CD14-positive monocyte (primary cell): ENCODE results near the gene MEAF6. TPM values are rescaled to one million over a fixed set of nuclear protein-coding genes. Genes with fewer than 3 reads are reported as not detected.
A peak's percentile ranks its signal among the peaks of the same experiment; 100 is the strongest.

Source experiments
- DNase-seq, 3 donors: peaks; one replicate each; pipeline ENCODE4 v3.0.0-alpha.2; 2011 to 2022
- H2AFZ ChIP-seq: 2 replicates; pipeline ENCODE4 v1.6.0; 2012; ENCODE audit warnings: mild to moderate bottlenecking, low read depth, low read length, inconsistent platforms; ENCODE audit not compliant: insufficient read depth, poor library complexity, severe bottlenecking
- H3K27ac ChIP-seq, 2 donors: 1 replicate in 1 of 2; 2 replicates in 1 of 2; pipeline ENCODE4 v1.5.1; 2012 to 2013; ENCODE audit warnings: low read length in 2 of 2, control low read depth in 1 of 2, inconsistent platforms in 1 of 2, low read depth in 1 of 2, mild to moderate bottlenecking in 1 of 2
- H3K27me3 ChIP-seq, 2 donors: one replicate each; pipeline versions ENCODE4 v1.6.0 to v1.6.1; 2011 to 2013; ENCODE audit warnings: low read length in 2 of 2; ENCODE audit not compliant: control insufficient read depth in 2 of 2, insufficient read depth in 2 of 2
- H3K36me3 ChIP-seq, 2 donors: replicated peaks in 1 of 2; 1 replicate in 1 of 2; 2 replicates in 1 of 2; pipeline versions ENCODE4 v1.5.1 to v1.6.1; 2012 to 2013; ENCODE audit warnings: low read length in 2 of 2, control low read depth in 1 of 2, inconsistent platforms in 1 of 2, mild to moderate bottlenecking in 1 of 2; ENCODE audit not compliant: insufficient read depth in 2 of 2, control insufficient read depth in 1 of 2
- H3K4me1 ChIP-seq, 2 donors: 1 replicate in 1 of 2; 2 replicates in 1 of 2; pipeline versions ENCODE4 v1.5.1 to v1.6.1; 2012 to 2013; ENCODE audit warnings: low read length in 2 of 2, control low read depth in 1 of 2, inconsistent platforms in 1 of 2, mild to moderate bottlenecking in 1 of 2, moderate library complexity in 1 of 2; ENCODE audit not compliant: insufficient read depth in 2 of 2, control insufficient read depth in 1 of 2
- H3K4me2 ChIP-seq: replicated peaks from 2 replicates; pipeline ENCODE3; 2012; ENCODE audit warnings: low read length, moderate library complexity, mild to moderate bottlenecking; ENCODE audit not compliant: poor library complexity, severe bottlenecking; ENCODE audit errors: extremely low read depth
- H3K4me3 ChIP-seq, 3 experiments: fragments of 200-600 bp in 1 of 3; sonication (generic) in 1 of 3; replicated peaks in 1 of 3; 1 replicate in 2 of 3; 2 replicates in 1 of 3; pipeline ENCODE4 v1.5.1; 2011 to 2013; ENCODE audit warnings: low read length in 3 of 3, mild to moderate bottlenecking in 3 of 3, control low read depth in 2 of 3, low read depth in 2 of 3, inconsistent platforms in 1 of 3, moderate library complexity in 1 of 3
- H3K79me2 ChIP-seq: 2 replicates; pipeline ENCODE4 v1.6.0; 2012; ENCODE audit warnings: mild to moderate bottlenecking, control low read depth, inconsistent platforms, low read length, moderate library complexity; ENCODE audit not compliant: insufficient read depth
- H3K9ac ChIP-seq: 2 replicates; pipeline ENCODE4 v1.6.0; 2017; ENCODE audit warnings: low read length, mild to moderate bottlenecking; ENCODE audit not compliant: insufficient read depth, poor library complexity, severe bottlenecking
- H3K9me3 ChIP-seq, 2 donors: replicated peaks in 1 of 2; 1 replicate in 1 of 2; 2 replicates in 1 of 2; pipeline versions ENCODE4 v1.5.1 to v1.6.1; 2012 to 2013; ENCODE audit warnings: low read length in 2 of 2, control low read depth in 1 of 2; ENCODE audit not compliant: control insufficient read depth in 1 of 2, insufficient read depth in 1 of 2
- H4K20me1 ChIP-seq: 2 replicates; pipeline ENCODE4 v1.6.0; 2012; ENCODE audit warnings: mild to moderate bottlenecking, low read length, control low read depth, moderate library complexity; ENCODE audit not compliant: insufficient read depth
- H3K27ac Mint-ChIP-seq, 7 donors: one replicate each; pipeline ENCODE4 v1.8.0; 2020; ENCODE audit warnings: mild to moderate bottlenecking in 7 of 7, mixed read lengths in 7 of 7, moderate library complexity in 6 of 7, inconsistent platforms in 2 of 7
- H3K27me3 Mint-ChIP-seq, 3 donors: one replicate each; pipeline ENCODE4 v1.8.0; 2021 to 2022; ENCODE audit warnings: low read depth in 3 of 3, mild to moderate bottlenecking in 3 of 3, mixed read lengths in 3 of 3, moderate library complexity in 3 of 3, inconsistent platforms in 1 of 3
- H3K36me3 Mint-ChIP-seq, 2 donors: one replicate each; pipeline ENCODE4 v1.8.0; 2020; ENCODE audit warnings: mixed read lengths in 2 of 2, inconsistent platforms in 1 of 2, mild to moderate bottlenecking in 1 of 2
- H3K4me1 Mint-ChIP-seq: one replicate; pipeline ENCODE4 v1.8.0; 2020; ENCODE audit warnings: mild to moderate bottlenecking, mixed read lengths
- H3K4me3 Mint-ChIP-seq, 2 donors: one replicate each; pipeline ENCODE4 v1.8.0; 2020; ENCODE audit warnings: mild to moderate bottlenecking in 2 of 2, mixed read lengths in 2 of 2, moderate library complexity in 1 of 2
- H3K9me3 Mint-ChIP-seq, 7 donors: one replicate each; pipeline ENCODE4 v1.8.0; 2020 to 2022; ENCODE audit warnings: mixed read lengths in 7 of 7, mild to moderate bottlenecking in 6 of 7, moderate library complexity in 6 of 7, inconsistent platforms in 2 of 7
- WGBS: methylation state at CpG from one replicate; pipeline ENCODE4 v1.1.5; 2013; ENCODE audit warnings: missing lambda C conversion rate; ENCODE audit not compliant: insufficient coverage; 5-methylcytosine and 5-hydroxymethylcytosine counted together
- intact Hi-C, 2 donors: fragments of 100-400 bp; cut with micrococcal nuclease; formaldehyde crosslinking; loops; one replicate each; pipeline versions ENCODE4 v1.15.0 to v1.15.1; 2023
- polyA plus RNA-seq, 3 donors: library from polyadenylated mRNA; depleted of rRNA in 1 of 3; unstranded in 2 of 3; stranded (reverse) in 1 of 3; fragments of 300-500 nt in 2 of 3; fragments of >200 nt in 1 of 3; fragmentation: Illumina TruSeq in 2 of 3; gene quantifications; 1 replicate in 2 of 3; 2 replicates in 1 of 3; pipeline ENCODE4 v1.2.3, GENCODE V29; 2012 to 2021
- TF ChIP-seq, protein P1 (sequence below): fragments of 200-600 bp; IDR thresholded peaks from one replicate; pipeline ENCODE4 v1.8.0; 2022; ENCODE audit warnings: antibody characterized with exemption, mild to moderate bottlenecking

The MEAF6 gene
- polyA plus RNA-seq, 3 donors, result 56.7 to 99.8 (median 79.2) TPM

DNA sequence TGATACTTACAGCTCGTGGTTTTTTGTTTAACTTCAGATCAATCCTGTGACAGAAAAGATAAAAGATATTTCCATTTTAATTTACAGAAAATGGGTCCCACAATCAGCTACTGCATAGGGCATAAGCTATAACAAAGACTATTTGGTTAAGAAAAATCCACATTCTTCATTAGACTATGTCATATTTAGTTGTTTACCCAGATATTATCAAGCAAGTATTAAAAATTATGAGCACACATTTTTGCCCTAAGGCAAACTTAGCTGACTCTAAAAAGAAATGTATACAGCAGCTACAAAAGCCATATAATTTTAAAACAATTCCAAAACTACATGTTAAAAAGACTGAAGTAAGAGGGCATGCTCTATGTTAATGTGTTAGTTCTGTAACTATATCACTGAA is 18.7 kb downstream of the MEAF6 start:
- Mint-ChIP-seq H3K27ac (peak overlapping the region in 1 of 7 donors; percentile 32), H3K9me3 (no peaks in the 10 kb centered on the region), H3K4me1 (no peaks in the 10 kb centered on the region), H3K27me3 (no peaks in the 10 kb centered on the region), H3K4me3 (no peak overlapping the region), H3K36me3 (peaks cover 54 to 85% of the 10 kb centered on the region in 2 donors)
- no peak for DNase-seq
- Histone ChIP-seq H3K9me3 (no peaks in the 10 kb centered on the region), H3K79me2 (peaks cover 7% of the 10 kb centered on the region), H3K36me3 (peaks cover 67 to 89% of the 10 kb centered on the region in 2 donors), H3K4me3 (no peak overlapping the region), H3K9ac (no peak overlapping the region), H3K4me2 (no peak overlapping the region), H4K20me1 (no peaks in the 10 kb centered on the region), H3K4me1 (no peaks in the 10 kb centered on the region), H3K27me3 (no peaks in the 10 kb centered on the region), H2AFZ (no peak overlapping the region), H3K27ac (no peak overlapping the region)
- intact Hi-C loops, result no loop called here
- WGBS, result no CpG with 5 or more reads among the region's 1 CpG
- TF ChIP-seq, protein P1, sequence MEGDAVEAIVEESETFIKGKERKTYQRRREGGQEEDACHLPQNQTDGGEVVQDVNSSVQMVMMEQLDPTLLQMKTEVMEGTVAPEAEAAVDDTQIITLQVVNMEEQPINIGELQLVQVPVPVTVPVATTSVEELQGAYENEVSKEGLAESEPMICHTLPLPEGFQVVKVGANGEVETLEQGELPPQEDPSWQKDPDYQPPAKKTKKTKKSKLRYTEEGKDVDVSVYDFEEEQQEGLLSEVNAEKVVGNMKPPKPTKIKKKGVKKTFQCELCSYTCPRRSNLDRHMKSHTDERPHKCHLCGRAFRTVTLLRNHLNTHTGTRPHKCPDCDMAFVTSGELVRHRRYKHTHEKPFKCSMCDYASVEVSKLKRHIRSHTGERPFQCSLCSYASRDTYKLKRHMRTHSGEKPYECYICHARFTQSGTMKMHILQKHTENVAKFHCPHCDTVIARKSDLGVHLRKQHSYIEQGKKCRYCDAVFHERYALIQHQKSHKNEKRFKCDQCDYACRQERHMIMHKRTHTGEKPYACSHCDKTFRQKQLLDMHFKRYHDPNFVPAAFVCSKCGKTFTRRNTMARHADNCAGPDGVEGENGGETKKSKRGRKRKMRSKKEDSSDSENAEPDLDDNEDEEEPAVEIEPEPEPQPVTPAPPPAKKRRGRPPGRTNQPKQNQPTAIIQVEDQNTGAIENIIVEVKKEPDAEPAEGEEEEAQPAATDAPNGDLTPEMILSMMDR, result no peak

DNA sequence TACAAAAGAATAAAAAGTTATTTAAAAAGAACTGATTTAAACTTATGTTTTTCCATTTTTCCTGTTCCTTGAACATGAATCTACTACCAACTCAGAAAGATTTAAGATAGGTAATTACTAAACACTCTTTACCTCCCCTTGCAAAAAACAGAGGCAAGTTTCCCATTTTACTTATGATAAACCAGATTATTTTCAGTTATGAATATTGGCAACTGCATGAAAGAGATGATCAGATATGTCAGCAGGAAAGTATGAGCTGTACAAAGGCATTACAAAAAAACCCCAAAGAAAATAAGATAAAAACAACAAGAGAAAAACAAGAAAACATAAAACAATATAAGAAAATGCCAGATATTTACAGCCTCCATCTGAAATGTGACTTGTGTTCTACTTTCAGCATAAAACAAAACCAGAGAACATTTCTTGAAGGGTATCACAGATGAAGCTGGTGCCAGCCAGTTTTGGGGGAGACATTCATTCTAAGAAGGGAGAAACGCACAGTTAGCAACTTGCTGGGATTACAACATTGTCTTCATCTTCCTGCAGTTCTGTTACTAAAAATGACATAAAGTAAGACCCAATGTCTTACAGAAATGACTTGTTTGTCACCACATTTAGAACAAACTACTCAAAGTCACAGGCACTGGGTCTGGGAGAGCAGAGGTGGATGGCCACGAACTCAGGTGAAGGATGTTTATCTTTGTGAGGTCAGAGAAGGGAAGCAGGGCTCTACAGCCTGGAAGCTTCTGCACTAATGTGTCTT is 21.0 kb downstream of the MEAF6 start:
- no peak overlapping the region for H3K27ac ChIP-seq
- no peak overlapping the region for H3K4me2 ChIP-seq
- TF ChIP-seq, protein P1, result no peak
- no peak for DNase-seq
- Mint-ChIP-seq H3K4me1 (no peaks in the 10 kb centered on the region), H3K27ac (peak overlapping the region in 2 of 7 donors; percentile 27 to 47), H3K36me3 (peaks cover 43 to 78% of the 10 kb centered on the region in 2 donors), H3K4me3 (no peak overlapping the region), H3K27me3 (no peaks in the 10 kb centered on the region), H3K9me3 (no peaks in the 10 kb centered on the region)
- WGBS, result no CpG with 5 or more reads among the region's 2 CpGs
- no peaks in the 10 kb centered on the region for H4K20me1 ChIP-seq
- H3K79me2 ChIP-seq, result no peaks in the 10 kb centered on the region
- no peak overlapping the region for H3K4me3 ChIP-seq
- intact Hi-C loops, result no loop called here
- no peaks in the 10 kb centered on the region for H3K4me1 ChIP-seq
- no peak overlapping the region for H2AFZ ChIP-seq
- H3K9me3 ChIP-seq, result no peaks in the 10 kb centered on the region
- no peaks in the 10 kb centered on the region for H3K27me3 ChIP-seq
- peaks cover 61 to 83% of the 10 kb centered on the region in 2 donors for H3K36me3 ChIP-seq
- H3K9ac ChIP-seq, result no peak overlapping the region
